H1 (cell line): ENCODE data around the gene LTF. TPM values are rescaled to one million over a fixed set of nuclear protein-coding genes. Genes with fewer than 3 reads are reported as not detected.

Experiments
- MAFK ChIP-seq: IDR thresholded peaks from 2 replicates; pipeline ENCODE4 v1.6.1; 2012; ENCODE audit warnings: low read depth, mild to moderate bottlenecking, improper control_type of control experiment, low read length
- RBBP5 ChIP-seq: IDR thresholded peaks from 2 replicates; pipeline ENCODE4 v1.7.1; 2012; ENCODE audit warnings: low read depth, mild to moderate bottlenecking, inconsistent platforms, low read length, moderate library complexity, borderline replicate concordance
- polyA plus RNA-seq, 7 experiments: library from polyadenylated mRNA; depleted of rRNA in 3 of 7; stranded (reverse) in 5 of 7; unstranded in 2 of 7; fragments of >200 nt in 5 of 7; fragments of 200-250 nt in 2 of 7; gene quantifications; 1 replicate in 5 of 7; 2 replicates in 1 of 7; 4 replicates in 1 of 7; pipeline versions ENCODE4 v1.2.1 to v1.2.3, GENCODE V29; 2011 to 2013; ENCODE audit warnings: missing spikeins in 2 of 7, mixed read lengths in 2 of 7
- total RNA-seq: library from RNA; stranded (reverse); fragmentation: NEBNext Ultra II Directional; extraction: Animal tissue kit (Norgen Biotek cat#: 25700); gene quantifications from 2 replicates; pipeline ENCODE4 v1.2.1, GENCODE V29; 2021

LTF gene
- total and polyA plus RNA-seq, 2 of the 8 experiments (the other 6 are each of a cell fraction or from before 2014, with no cell fraction given): 0.23 to 0.99 TPM

DNA sequence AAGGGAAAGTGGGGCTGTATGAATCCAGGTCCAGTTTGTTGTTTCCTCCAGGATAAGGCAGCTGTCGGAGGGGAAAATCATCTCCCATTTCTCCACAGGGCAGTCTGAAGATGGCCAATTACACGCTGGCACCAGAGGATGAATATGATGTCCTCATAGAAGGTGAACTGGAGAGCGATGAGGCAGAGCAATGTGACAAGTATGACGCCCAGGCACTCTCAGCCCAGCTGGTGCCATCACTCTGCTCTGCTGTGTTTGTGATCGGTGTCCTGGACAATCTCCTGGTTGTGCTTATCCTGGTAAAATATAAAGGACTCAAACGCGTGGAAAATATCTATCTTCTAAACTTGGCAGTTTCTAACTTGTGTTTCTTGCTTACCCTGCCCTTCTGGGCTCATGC, 56.7 kb downstream of the LTF start (continued):
- TF ChIP-seq MAFK (no peak), RBBP5 (no peak)
